ENCODE results near the gene AP4S1. TPM values are rescaled to one million over a fixed set of nuclear protein-coding genes. Genes with fewer than 3 reads are reported as not detected.

The AP4S1 gene
- total and polyA plus RNA-seq, 2 of the 8 experiments (the other 6 are each of a cell fraction or from before 2014, with no cell fraction given) = 2.8 to 9.9 TPM

DNA sequence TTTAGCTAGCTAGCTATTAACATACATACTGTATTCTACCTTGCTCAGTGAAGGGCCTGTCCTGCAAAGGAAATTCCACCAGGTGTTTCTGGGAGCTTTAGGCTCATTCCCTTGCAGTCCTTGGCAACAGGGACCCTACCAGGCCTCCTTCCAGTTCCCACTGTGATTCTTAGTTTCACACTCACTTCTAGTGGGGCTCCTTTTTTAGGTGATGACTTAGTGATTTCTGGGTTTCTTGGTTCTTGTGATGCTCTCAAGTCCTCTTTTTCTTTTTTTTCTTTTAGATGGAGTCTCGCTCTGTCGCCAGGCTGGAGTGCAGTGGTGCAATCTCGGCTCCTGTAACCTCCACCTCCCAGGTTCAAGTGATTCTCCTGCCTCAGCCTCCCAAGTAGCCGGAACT is 11.1 kb downstream of the AP4S1 start:
- CTCF ChIA-PET (ENCODE audit: partially characterized antibody) = no interaction called here
- no peak overlapping the region for H2BK5ac ChIP-seq (ENCODE audit: low read depth, low read length)
- H3K79me1 ChIP-seq (ENCODE audit: low read depth, low read length) = no peaks in the 10 kb centered on the region
- H3K9me3 ChIP-seq (ENCODE audit: insufficient read depth in 2 of 2, low read depth in 1 of 2, low read length in 1 of 2) = no peaks in the 10 kb centered on the region
- H3K4me1 ChIP-seq (replicated peaks in 1 of 4; ENCODE audit: control insufficient read depth in 3 of 4, insufficient read depth in 4 of 4, low read length in 3 of 4) = peaks cover 0 to 3% (median 0%) of the 10 kb centered on the region in 4 experiments; a peak in 2 of 7 replicates
- no peak overlapping the region for H3K56ac ChIP-seq (replicated peaks; ENCODE audit: insufficient read length, low read depth, low read length)
- no peak for TF ChIP-seq BACH1 (IDR thresholded peaks at IDR 0.05; ENCODE audit: low read length)
- TF ChIP-seq JUND (IDR thresholded peaks at IDR 0.05; ENCODE audit: low read length) = no peak
- TF ChIP-seq POLR2AphosphoS5 (IDR thresholded peaks at IDR 0.05; ENCODE audit: low read depth, low read length) = no peak
- no peak for TF ChIP-seq SUZ12 (IDR thresholded peaks at IDR 0.05; ENCODE audit: low read length)
- no peak for TF ChIP-seq NRF1 (IDR thresholded peaks at IDR 0.05; ENCODE audit: low read depth, low read length)
- TF ChIP-seq CEBPB (IDR thresholded peaks at IDR 0.05; ENCODE audit: low read depth, low read length) = no peak
- no peak for TF ChIP-seq PHF8 (conservative IDR thresholded peaks at IDR 0.05; ENCODE audit: low read depth, low read length)
- no peak for TF ChIP-seq YY1 (IDR thresholded peaks at IDR 0.05; ENCODE audit: low read depth, low read length)
- TF ChIP-seq CHD1 (IDR thresholded peaks at IDR 0.05; ENCODE audit: low read depth, low read length) = no peak
- no peak for TF ChIP-seq TCF12 (IDR thresholded peaks at IDR 0.05; ENCODE audit: low read depth, low read length)
- TF ChIP-seq CHD2 (IDR thresholded peaks at IDR 0.05; ENCODE audit: low read length) = no peak
- no peak for TF ChIP-seq RBBP5 (IDR thresholded peaks at IDR 0.05; ENCODE audit: borderline replicate concordance, low read depth, low read length)
- TF ChIP-seq ASH2L (IDR thresholded peaks at IDR 0.05; ENCODE audit: low read length) = no peak
- TF ChIP-seq CBX5 (IDR thresholded peaks at IDR 0.05; ENCODE audit: low read depth, low read length) = no peak
- no peak for TF ChIP-seq HDAC2 (IDR thresholded peaks at IDR 0.05; ENCODE audit: borderline replicate concordance in 1 of 2, low read depth in 2 of 2, low read length in 2 of 2)
- WGBS, 2 experiments (ENCODE audit: extremely low coverage in 1 of 2, insufficient coverage in 1 of 2, insufficient read length in 1 of 2, insufficient replicate concordance in 2 of 2, low coverage in 1 of 2, low lambda C conversion rate in 2 of 2, missing lambda C conversion rate in 1 of 2) = 93% methylated on average over 2 of the region's 4 CpGs; no CpG with 5 or more reads in 1 of the 2 experiments
- H3K27ac ChIP-seq (ENCODE audit: low read depth, low read length) = no peak overlapping the region
- H3K23ac ChIP-seq (ENCODE audit: insufficient read length) = no peak overlapping the region
- H2BK15ac ChIP-seq (ENCODE audit: low read length) = no peak overlapping the region
- no peak overlapping the region for H4K8ac ChIP-seq (ENCODE audit: extremely low read depth, insufficient read depth, low read length)
- no peak overlapping the region for H4K91ac ChIP-seq (replicated peaks; ENCODE audit: insufficient read length, low read length)
- no peak overlapping the region for H2BK20ac ChIP-seq (ENCODE audit: low read length)
- no peaks in the 10 kb centered on the region for H3K23me2 ChIP-seq (ENCODE audit: low read depth, low read length)
- H3K79me2 ChIP-seq (ENCODE audit: control insufficient read depth in 1 of 2, insufficient read depth in 2 of 2, low read length in 2 of 2) = peaks cover 0 to 2% of the 10 kb centered on the region in 2 experiments; a peak in 2 of 4 replicates
- H2BK12ac ChIP-seq (ENCODE audit: low read depth, low read length) = no peak overlapping the region
- no peak overlapping the region for H3K9ac ChIP-seq (replicated peaks in 1 of 4; ENCODE audit: extremely low read depth in 1 of 4, low read depth in 3 of 4, low read length in 3 of 4)
- POLR2A ChIA-PET (ENCODE audit: partially characterized antibody) = interaction anchor here (0.8 to 1.1 kb wide), 2 partner anchors 8 to 10 kb away, joined by 3 read pairs; partner anchors contain the start of gene STRN3
- H3K4ac ChIP-seq (replicated peaks; ENCODE audit: insufficient read length, low read depth, low read length) = no peak overlapping the region
- H3K4me3 ChIP-seq (ENCODE audit: extremely low read depth in 1 of 4, insufficient read depth in 2 of 4, low read depth in 3 of 4, low read length in 4 of 4) = no peak overlapping the region
- FAIRE-seq (no peak), DNase-seq (ENCODE audit: low read depth in 1 of 2, low spot score in 2 of 2) (no peak)
- H4K20me1 ChIP-seq (replicated peaks in 1 of 2; ENCODE audit: control insufficient read depth in 1 of 2, insufficient read depth in 2 of 2, low read length in 2 of 2) = no peaks in the 10 kb centered on the region
- no peak overlapping the region for H3K18ac ChIP-seq (ENCODE audit: extremely low read depth, low read length)
- H3K36me3 ChIP-seq (ENCODE audit: control insufficient read depth in 2 of 4, insufficient read depth in 4 of 4, low read length in 3 of 4) = no peaks in the 10 kb centered on the region
- no peak overlapping the region for H3K4me2 ChIP-seq (ENCODE audit: insufficient read depth in 1 of 2, low read depth in 2 of 2, low read length in 2 of 2)
- H2AFZ ChIP-seq (ENCODE audit: low read length) = no peak overlapping the region
- no peak overlapping the region for H2AK5ac ChIP-seq (ENCODE audit: low read depth, low read length)
- no peak overlapping the region for H4K5ac ChIP-seq (ENCODE audit: insufficient read length, low read depth, low read length)
- no peak overlapping the region for H3K14ac ChIP-seq (ENCODE audit: insufficient read length)
- H2BK120ac ChIP-seq (replicated peaks; ENCODE audit: low read depth, low read length) = no peak overlapping the region
- H3K27me3 ChIP-seq (replicated peaks in 1 of 4; ENCODE audit: control insufficient read depth in 3 of 4, extremely low read depth in 1 of 4, insufficient read depth in 3 of 4, low read length in 3 of 4) = no peaks in the 10 kb centered on the region
